Measurements from ENCODE around the gene TBC1D22A. TPM values are rescaled to one million over a fixed set of nuclear protein-coding genes. Genes with fewer than 3 reads are reported as not detected.

The TBC1D22A gene
- total RNA-seq, 6 experiments from 2014 or later, result 20.4 to 24.1 (median 22.2) TPM

DNA sequence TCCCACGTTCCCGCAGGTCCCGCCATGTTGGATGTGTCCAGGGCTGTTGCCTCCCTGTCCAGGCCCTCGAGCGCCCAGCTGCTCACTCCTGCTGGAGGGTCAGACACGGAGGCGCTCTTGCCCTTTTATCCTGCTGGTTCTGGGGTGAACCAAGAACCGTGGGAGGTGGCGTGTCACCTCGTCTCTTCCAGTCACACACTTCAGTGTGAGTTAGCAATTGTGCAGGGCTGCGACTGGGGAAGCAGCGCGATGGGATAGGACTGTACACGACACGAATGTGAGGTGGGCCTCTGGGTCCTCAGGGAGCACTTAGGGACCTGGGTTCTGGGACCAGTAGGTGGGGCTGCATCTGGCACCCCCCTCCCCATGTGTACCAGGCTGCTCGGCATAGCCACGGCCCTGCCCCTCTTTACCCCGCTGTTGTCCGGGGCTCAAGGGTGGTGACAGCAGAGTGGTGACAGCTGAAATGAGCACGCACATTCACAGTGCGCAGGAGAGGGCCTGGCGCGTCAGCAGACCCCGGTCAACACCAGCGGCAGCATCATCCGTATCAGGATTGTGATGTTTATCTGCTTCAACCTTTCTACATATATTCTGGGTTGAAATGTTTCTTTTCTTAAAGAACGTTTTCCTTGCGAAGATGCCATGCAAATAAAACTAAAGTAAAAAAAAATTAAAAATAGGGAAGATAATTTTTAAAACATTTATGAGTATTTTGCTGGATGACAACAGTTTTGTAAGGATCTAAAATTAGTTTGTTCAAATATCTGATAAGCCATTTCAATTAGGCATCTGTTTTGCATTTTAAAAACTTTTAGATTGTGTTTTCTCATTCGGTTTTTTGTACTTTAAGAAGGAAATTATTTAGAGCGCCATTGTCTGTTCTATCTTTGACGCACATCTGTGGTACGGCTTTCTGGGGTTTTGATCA, 210.7 kb downstream of the TBC1D22A start:
- no peaks in the 10 kb centered on the region; the same call in 1 of the 2 replicates for H3K27me3 Mint-ChIP-seq (ENCODE audit: insufficient read depth)
- no peak overlapping the region for H3K27ac Mint-ChIP-seq
- peaks cover 19% of the 10 kb centered on the region for H3K36me3 Mint-ChIP-seq (ENCODE audit: low read depth)
- no peaks in the 10 kb centered on the region for H3K4me1 Mint-ChIP-seq (ENCODE audit: low read depth)
- H3K9me3 Mint-ChIP-seq, result no peaks in the 10 kb centered on the region
- no peak overlapping the region for H3K4me3 Mint-ChIP-seq
- TF ChIP-seq CTCF (IDR thresholded peaks at IDR 0.05), result no peak
- no peak for DNase-seq

DNA sequence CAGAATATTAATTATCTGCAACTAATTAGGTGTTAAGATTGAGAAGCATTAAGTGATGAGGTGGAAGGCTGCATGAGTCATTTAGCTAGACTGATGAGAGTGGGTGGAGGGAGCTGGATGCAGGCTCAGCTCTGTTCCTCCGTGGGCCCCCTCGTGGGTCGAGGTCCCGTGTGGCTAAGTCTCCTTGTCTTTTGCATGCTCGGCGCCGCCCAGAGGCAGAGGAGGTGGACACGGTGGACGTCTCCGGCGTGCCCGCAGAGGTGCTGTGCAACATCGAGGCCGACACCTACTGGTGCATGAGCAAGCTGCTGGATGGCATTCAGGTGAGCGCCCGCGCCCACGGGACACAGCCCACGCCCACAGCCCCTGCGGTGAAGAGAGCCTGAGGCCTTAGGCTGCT, 211.6 kb downstream of the TBC1D22A start:
- 0 out of 2 replicates have a peak, but pooled peaks have one; percentile 11 for TF ChIP-seq CTCF (IDR thresholded peaks at IDR 0.05)
- Mint-ChIP-seq H3K4me3 (no peak overlapping the region), H3K9me3 (no peaks in the 10 kb centered on the region), H3K27me3 (ENCODE audit: insufficient read depth) (no peaks in the 10 kb centered on the region; the same call in 1 of the 2 replicates), H3K4me1 (ENCODE audit: low read depth) (no peaks in the 10 kb centered on the region), H3K36me3 (ENCODE audit: low read depth) (peaks cover 23% of the 10 kb centered on the region), H3K27ac (no peak overlapping the region)
- DNase-seq, result no peak

DNA sequence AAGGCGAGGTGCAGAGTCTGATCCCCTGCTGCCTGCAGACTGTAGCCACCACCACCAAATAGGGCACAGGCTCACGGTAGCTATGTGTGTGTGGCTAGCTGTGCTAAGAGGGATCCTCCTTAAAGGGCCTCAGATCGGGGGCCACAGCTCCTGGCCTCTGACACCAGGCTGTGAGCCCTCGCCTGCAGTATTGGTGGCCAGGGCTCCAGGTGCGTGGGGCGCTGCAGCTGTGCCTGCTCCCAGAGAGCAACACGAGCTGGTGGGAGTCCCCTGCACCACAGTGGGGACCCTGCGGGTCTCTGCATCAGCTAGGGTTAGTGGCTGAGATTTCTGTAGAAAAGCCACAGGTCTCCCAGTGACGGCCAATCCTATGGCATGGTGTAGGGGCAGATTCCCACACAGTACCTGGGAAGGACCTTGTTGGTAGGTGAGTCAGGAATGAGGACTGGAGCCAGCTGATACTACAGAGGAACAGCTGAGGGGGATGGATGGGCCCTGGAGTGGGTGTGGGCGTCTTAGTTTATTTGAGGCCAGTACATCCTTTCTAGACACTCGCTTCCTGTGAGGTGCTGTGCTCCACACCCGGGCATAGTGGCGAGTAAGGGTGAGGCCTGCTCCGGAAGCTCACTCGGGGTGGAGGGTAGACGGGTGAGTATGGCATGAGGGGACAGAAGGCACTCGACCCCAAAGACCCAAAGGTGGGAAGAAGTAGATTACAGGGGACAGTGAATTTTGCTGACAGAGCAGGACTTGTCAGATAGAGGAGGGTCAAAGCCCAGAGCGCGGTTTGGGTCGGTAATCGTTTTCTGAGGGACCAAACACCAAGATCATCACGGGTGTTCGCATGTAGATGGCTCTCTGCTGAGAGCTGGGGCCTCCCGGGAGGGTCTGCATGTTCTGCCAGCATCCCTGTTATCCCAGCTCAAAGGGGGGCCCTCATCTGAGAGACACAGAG, 212.5 kb downstream of the TBC1D22A start:
- no peaks in the 10 kb centered on the region for H3K4me1 Mint-ChIP-seq (ENCODE audit: low read depth)
- DNase-seq, result no peak
- no peak for TF ChIP-seq CTCF (IDR thresholded peaks at IDR 0.05)
- H3K27ac Mint-ChIP-seq, result no peak overlapping the region
- H3K36me3 Mint-ChIP-seq (ENCODE audit: low read depth), result peaks cover 31% of the 10 kb centered on the region
- H3K4me3 Mint-ChIP-seq, result no peak overlapping the region
- H3K27me3 Mint-ChIP-seq (ENCODE audit: insufficient read depth), result no peaks in the 10 kb centered on the region; the same call in 1 of the 2 replicates
- H3K9me3 Mint-ChIP-seq, result no peaks in the 10 kb centered on the region

- DNase-seq, result no peak
- H3K36me3 Mint-ChIP-seq (ENCODE audit: low read depth), result peaks cover 31% of the 10 kb centered on the region
- no peaks in the 10 kb centered on the region for H3K4me1 Mint-ChIP-seq (ENCODE audit: low read depth)
- no peak overlapping the region for H3K4me3 Mint-ChIP-seq
- H3K27me3 Mint-ChIP-seq (ENCODE audit: insufficient read depth), result no peaks in the 10 kb centered on the region; the same call in 1 of the 2 replicates
- H3K27ac Mint-ChIP-seq, result no peak overlapping the region
- no peak for TF ChIP-seq CTCF (IDR thresholded peaks at IDR 0.05)
- H3K9me3 Mint-ChIP-seq, result no peaks in the 10 kb centered on the region
Observed at GRCh38 chr22:46976143-46976542, 213.7 kb downstream of the TBC1D22A start.

GRCh38 chr22:46976598-46976997, 214.1 kb downstream of the TBC1D22A start:
- Mint-ChIP-seq H3K27me3 (ENCODE audit: insufficient read depth) (no peaks in the 10 kb centered on the region; the same call in 1 of the 2 replicates), H3K9me3 (no peaks in the 10 kb centered on the region), H3K4me3 (no peak overlapping the region), H3K27ac (no peak overlapping the region), H3K4me1 (ENCODE audit: low read depth) (peaks cover 4% of the 10 kb centered on the region), H3K36me3 (ENCODE audit: low read depth) (peaks cover 31% of the 10 kb centered on the region)
- no peak for TF ChIP-seq CTCF (IDR thresholded peaks at IDR 0.05)
- no peak for DNase-seq

Measured in HFFc6 (cell line).